Activated CD4-positive, alpha-beta T cell treated with anti-CD3 and anti-CD28 coated beads for 36 hours (primary cell): Measurements from ENCODE around the gene USP3. TPM values are rescaled to one million over a fixed set of nuclear protein-coding genes. Genes with fewer than 3 reads are reported as not detected.

ENCODE experiments used
- total RNA-seq, 2 experiments: library from RNA; stranded (reverse); gene quantifications; one replicate each; pipeline ENCODE4 v1.2.3, GENCODE V29; 2021

The USP3 gene
- total RNA-seq, 2 experiments from 2014 or later, result 51.1 to 51.7 TPM

Other genes starting within 250 kb of the USP3 start
- gene APH1B, start 227.0 kb upstream of the USP3 start, total RNA-seq, result 1 to 10 TPM; 6.5 to 7.8 TPM
- gene CA12, start 122.7 kb upstream of the USP3 start, total RNA-seq, result under 1 TPM; 0.32 to 0.46 TPM
- gene FBXL22, start 92.8 kb downstream of the USP3 start, total RNA-seq, result under 1 TPM; 0.61 to 0.69 TPM